ENCODE data around the gene HES7.

DNA sequence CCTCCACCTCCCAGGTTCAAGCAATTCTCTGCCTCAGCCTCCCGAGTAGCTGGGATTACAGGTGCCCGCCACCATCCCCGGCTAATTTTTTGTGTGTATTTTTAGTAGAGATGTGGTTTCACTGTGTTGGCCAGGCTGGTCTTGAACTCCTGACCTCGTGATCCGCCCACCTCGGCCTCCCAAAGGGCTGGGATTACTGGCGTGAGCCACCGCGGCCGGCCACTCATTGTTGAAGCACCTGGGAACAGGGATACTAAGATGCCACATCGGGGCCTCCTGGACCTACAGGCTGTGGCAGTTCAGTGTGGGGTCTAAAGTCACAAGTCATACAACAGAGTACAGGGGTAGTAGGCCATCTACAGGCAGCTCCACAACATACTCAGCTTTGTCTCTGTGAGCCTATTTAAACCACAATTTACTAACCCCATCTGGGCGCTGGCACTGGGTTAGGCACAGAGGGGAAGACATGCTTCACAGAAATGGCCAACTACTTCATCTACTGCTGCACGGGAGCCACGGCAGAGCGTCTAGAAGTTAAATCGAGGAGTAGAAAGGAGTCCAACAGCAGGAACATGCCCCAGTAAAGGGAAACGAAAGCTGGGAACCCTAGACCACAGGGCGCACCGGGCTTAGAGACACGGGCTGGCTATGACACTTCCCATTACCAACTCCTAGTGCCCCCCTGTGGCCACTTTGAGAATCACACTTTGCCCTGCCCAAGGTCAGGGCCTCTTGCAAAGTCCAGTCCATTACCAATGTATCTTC is 34.5 kb upstream of the HES7 start:
- TF ChIP-seq, protein P1, sequence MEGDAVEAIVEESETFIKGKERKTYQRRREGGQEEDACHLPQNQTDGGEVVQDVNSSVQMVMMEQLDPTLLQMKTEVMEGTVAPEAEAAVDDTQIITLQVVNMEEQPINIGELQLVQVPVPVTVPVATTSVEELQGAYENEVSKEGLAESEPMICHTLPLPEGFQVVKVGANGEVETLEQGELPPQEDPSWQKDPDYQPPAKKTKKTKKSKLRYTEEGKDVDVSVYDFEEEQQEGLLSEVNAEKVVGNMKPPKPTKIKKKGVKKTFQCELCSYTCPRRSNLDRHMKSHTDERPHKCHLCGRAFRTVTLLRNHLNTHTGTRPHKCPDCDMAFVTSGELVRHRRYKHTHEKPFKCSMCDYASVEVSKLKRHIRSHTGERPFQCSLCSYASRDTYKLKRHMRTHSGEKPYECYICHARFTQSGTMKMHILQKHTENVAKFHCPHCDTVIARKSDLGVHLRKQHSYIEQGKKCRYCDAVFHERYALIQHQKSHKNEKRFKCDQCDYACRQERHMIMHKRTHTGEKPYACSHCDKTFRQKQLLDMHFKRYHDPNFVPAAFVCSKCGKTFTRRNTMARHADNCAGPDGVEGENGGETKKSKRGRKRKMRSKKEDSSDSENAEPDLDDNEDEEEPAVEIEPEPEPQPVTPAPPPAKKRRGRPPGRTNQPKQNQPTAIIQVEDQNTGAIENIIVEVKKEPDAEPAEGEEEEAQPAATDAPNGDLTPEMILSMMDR (IDR thresholded peaks at IDR 0.05) = peak in 1 of 3 donors; percentile 69
- no peak for TF ChIP-seq POLR2A (IDR thresholded peaks at IDR 0.05)

All from lower leg skin (tissue), 3 donors.